GM12891 (cell line): ENCODE results near the gene PNRC1.

Experiments
- POLR2A ChIP-seq: IDR thresholded peaks from 2 replicates; pipeline ENCODE4 v1.6.1; 2011; ENCODE audit warnings: low read depth, low read length, control low read depth
- POLR2AphosphoS5 ChIP-seq: IDR thresholded peaks from 2 replicates; pipeline ENCODE4 v1.6.1; 2011; ENCODE audit warnings: low read depth, low read length, control low read depth
- TAF1 ChIP-seq: IDR thresholded peaks from 2 replicates; pipeline ENCODE4 v1.6.1; 2011; ENCODE audit warnings: low read depth, low read length, control low read depth

- no peak for TF ChIP-seq POLR2AphosphoS5
- TF ChIP-seq POLR2A = no peak
- TF ChIP-seq TAF1 = no peak
These were observed 28.9 kb upstream of the PNRC1 start for GRCh38 chr6:89051676-89052075.
